HT1080 (cell line): ENCODE results near the gene COMMD10. TPM values are rescaled to one million over a fixed set of nuclear protein-coding genes. Genes with fewer than 3 reads are reported as not detected.

Source experiments
- small RNA-seq: library from RNA; depleted of rRNA; stranded (forward); fragments of <200 nt; gene quantifications from one replicate; pipeline ENCODE3, GENCODE V24; 2014
- total RNA-seq: library from RNA; depleted of rRNA; stranded (reverse); fragments of >200 nt; shearing (Covaris generic); gene quantifications from 2 replicates; pipeline ENCODE4 v1.2.3, GENCODE V29; 2014; rRNA removed

Gene COMMD10
- total RNA-seq, 1 experiment from 2014 or later = 33.4 TPM

Small RNAs within 50 kb of the gene (small RNA-seq; reads per million reads assigned to genes)
- gene HMGN2P27 = not detected
- not detected for gene RNU6-644P

Other genes with a start within 250 kb of the COMMD10 start
- gene ATG12, start 243.5 kb upstream of the COMMD10 start, total RNA-seq = 28.9 and 30.5 TPM in 2 replicates
- 64.6 and 96.6 TPM in 2 replicates for gene AP3S1, start 243.1 kb upstream of the COMMD10 start, total RNA-seq
- gene LVRN, start 122.5 kb upstream of the COMMD10 start, total RNA-seq = 0.03 TPM in 1 of 2 replicates, not detected in the other
- 0.17 TPM in 1 of 2 replicates, not detected in the other for gene ARL14EPL, start 52.6 kb upstream of the COMMD10 start, total RNA-seq